MG63 (cell line): ENCODE measurements around the gene ATXN2. TPM values are rescaled to one million over a fixed set of nuclear protein-coding genes. Genes with fewer than 3 reads are reported as not detected.
"Not testable (repeated sequence)": the region's sequence is repeated elsewhere in the genome, so short reads cannot be mapped to it uniquely, and the experiment has no call there.

ENCODE experiments used
- DNase-seq: peaks from one replicate; pipeline ENCODE4 v3.0.0-alpha.2; 2020
- H3K27me3 ChIP-seq: fragments of 250-450 bp; sonication (Bioruptor Pico); 2 replicates; pipeline ENCODE4 v1.5.1; 2020; ENCODE audit warnings: mild to moderate bottlenecking, moderate library complexity
- H3K36me3 ChIP-seq: fragments of 250-450 bp; sonication (Bioruptor Pico); 2 replicates; pipeline ENCODE4 v1.5.1; 2020; ENCODE audit warnings: mild to moderate bottlenecking, moderate library complexity
- H3K4me3 ChIP-seq: fragments of 250-450 bp; sonication (Bioruptor Pico); 2 replicates; pipeline ENCODE4 v1.5.1; 2020; ENCODE audit warnings: mild to moderate bottlenecking, moderate library complexity
- H3K9me3 ChIP-seq: fragments of 250-450 bp; sonication (Bioruptor Pico); 2 replicates; pipeline ENCODE4 v1.5.1; 2020; ENCODE audit warnings: mild to moderate bottlenecking, moderate library complexity
- total RNA-seq: library from RNA; depleted of rRNA; stranded (reverse); fragments of >200 nt; shearing (Covaris generic); gene quantifications from 2 replicates; pipeline ENCODE4 v1.2.3, GENCODE V29; 2014; ENCODE audit warnings: low replicate concordance

The ATXN2 gene
- total RNA-seq, 1 experiment from 2014 or later = 6.9 TPM

GRCh38 chr12:111503116-111503515 is 96.0 kb downstream of the ATXN2 start:
- DNase-seq = no peak
- H3K4me3 ChIP-seq = no peak overlapping the region
- H3K36me3 ChIP-seq = peaks cover 45% of the 10 kb centered on the region
- H3K9me3 ChIP-seq = no peaks in the 10 kb centered on the region
- no peaks in the 10 kb centered on the region for H3K27me3 ChIP-seq

DNA sequence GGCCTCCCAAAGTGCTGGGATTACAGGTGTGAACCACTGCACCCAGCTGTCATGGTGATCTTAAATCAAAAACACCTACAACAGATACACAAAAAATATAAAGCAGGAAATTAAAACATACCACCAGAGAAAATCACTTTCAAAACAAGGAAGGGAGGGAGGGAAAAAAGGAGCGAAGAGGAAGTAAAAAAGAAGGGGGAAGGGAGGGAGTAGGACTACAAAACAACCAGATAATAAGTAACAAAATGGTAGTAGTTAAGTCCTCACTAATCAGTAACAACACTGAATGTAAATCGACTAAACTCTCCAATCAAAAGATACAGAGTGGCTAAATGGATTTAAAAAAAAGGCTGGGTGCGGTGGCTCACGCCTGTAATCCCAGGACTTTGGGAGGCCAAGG is 104.4 kb downstream of the ATXN2 start:
- Histone ChIP-seq H3K9me3 (no peaks in the 10 kb centered on the region), H3K4me3 (no peak overlapping the region), H3K36me3 (peaks cover 63% of the 10 kb centered on the region), H3K27me3 (no peaks in the 10 kb centered on the region)
- DNase-seq = no peak

- H3K27me3 ChIP-seq, H3K4me3 ChIP-seq, H3K9me3 ChIP-seq: not testable (repeated sequence)
- peaks cover 67% of the 10 kb centered on the region for H3K36me3 ChIP-seq
- DNase-seq = peak; percentile 88
Observed at GRCh38 chr12:111492979-111493378, 106.1 kb downstream of the ATXN2 start.

DNA sequence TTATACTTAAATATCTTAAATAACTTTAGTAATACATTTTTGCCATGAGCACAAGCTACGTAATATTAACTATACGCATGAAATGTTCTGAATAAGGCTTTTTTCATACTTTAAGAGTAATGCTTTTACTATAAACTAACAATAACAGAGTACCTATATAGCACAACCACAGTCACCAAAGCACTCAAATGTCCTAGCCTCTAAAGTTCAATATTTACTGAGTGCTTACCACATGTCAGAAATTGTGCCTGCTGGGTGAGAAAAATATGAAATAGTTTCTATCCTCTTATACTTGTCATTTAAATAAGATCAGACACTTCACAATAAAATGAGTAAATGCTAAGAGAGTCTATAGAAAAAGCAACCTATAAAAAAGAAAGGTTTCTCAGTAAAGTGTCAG is 110.3 kb downstream of the ATXN2 start:
- H3K27me3 ChIP-seq = no peaks in the 10 kb centered on the region
- no peaks in the 10 kb centered on the region for H3K9me3 ChIP-seq
- DNase-seq = no peak
- peaks cover 84% of the 10 kb centered on the region for H3K36me3 ChIP-seq
- no peak overlapping the region for H3K4me3 ChIP-seq

GRCh38 chr12:111488271-111488670 is 110.8 kb downstream of the ATXN2 start:
- Histone ChIP-seq H3K4me3 (no peak overlapping the region), H3K27me3 (no peaks in the 10 kb centered on the region), H3K36me3 (peaks cover 86% of the 10 kb centered on the region), H3K9me3 (no peaks in the 10 kb centered on the region)
- no peak for DNase-seq

DNA sequence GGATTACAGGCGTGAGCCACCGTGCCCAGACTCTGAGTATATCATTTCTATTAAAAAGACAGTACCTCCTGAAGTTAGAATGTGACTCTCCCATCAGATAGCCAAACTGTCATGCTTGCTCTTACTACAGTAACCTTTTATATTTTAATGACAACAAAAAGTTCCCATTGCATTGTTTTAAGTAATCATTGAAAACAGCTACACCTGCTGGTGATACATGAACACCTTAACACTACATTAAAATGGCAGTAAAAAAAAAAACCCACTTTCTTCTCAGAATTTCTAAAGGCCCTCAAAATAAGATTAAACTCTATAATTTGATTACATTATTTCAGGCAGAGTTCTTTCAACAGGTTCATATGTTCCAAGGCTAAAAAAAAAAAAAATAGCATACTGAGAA is 116.7 kb downstream of the ATXN2 start:
- DNase-seq = no peak
- H3K36me3 ChIP-seq = peaks cover 73% of the 10 kb centered on the region

DNA sequence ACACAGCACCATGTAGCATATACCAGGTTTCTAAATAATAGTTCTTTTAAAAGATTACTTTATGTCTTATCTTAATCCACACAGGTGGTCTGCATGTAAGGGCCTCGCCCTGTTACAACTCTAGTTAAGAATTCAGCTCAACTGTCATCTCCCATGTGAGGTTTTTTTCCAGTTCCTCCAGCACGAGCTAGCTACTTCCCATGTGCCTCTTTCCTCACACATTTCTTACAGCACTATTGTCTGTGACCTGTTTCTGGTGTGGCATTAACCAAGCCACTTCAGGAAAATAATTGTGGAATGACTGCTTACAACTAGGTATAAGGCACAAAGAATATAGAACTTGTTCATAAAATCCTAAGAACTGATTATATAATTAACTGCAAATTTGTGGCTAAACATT is 127.9 kb downstream of the ATXN2 start:
- Histone ChIP-seq H3K27me3 (no peaks in the 10 kb centered on the region), H3K9me3 (no peaks in the 10 kb centered on the region), H3K4me3 (no peak overlapping the region), H3K36me3 (peaks cover 55% of the 10 kb centered on the region)
- DNase-seq = no peak

More for the DNA sequence above, 116.7 kb downstream of the ATXN2 start:
- Histone ChIP-seq H3K27me3 (no peaks in the 10 kb centered on the region), H3K9me3 (no peaks in the 10 kb centered on the region), H3K4me3 (no peak overlapping the region)

- Histone ChIP-seq H3K36me3 (peaks cover 47% of the 10 kb centered on the region), H3K4me3 (no peak overlapping the region), H3K27me3 (no peaks in the 10 kb centered on the region), H3K9me3 (no peaks in the 10 kb centered on the region)
- no peak for DNase-seq
Observed at GRCh38 chr12:111469401-111469800, 129.7 kb downstream of the ATXN2 start.

DNA sequence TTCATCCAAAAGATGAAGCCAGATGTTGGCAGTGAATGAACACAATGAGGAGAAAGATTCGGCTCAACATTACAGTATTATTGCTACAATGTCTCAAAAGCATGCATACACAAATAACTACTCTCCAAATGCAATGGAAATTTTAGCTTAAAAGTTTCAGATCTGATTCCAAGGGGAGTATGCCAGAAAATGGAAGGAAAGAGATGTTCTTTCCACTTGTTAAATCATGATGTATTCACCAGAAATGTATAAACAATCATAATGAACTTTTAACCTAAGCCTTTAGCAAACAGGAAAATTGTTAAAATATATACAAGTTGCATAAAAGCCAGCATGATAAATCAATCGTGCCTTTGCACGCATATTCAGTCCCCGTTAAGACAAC is 131.3 kb downstream of the ATXN2 start:
- Histone ChIP-seq H3K36me3 (peaks cover 50% of the 10 kb centered on the region), H3K4me3 (no peak overlapping the region), H3K27me3 (no peaks in the 10 kb centered on the region), H3K9me3 (no peaks in the 10 kb centered on the region)
- no peak for DNase-seq

DNA sequence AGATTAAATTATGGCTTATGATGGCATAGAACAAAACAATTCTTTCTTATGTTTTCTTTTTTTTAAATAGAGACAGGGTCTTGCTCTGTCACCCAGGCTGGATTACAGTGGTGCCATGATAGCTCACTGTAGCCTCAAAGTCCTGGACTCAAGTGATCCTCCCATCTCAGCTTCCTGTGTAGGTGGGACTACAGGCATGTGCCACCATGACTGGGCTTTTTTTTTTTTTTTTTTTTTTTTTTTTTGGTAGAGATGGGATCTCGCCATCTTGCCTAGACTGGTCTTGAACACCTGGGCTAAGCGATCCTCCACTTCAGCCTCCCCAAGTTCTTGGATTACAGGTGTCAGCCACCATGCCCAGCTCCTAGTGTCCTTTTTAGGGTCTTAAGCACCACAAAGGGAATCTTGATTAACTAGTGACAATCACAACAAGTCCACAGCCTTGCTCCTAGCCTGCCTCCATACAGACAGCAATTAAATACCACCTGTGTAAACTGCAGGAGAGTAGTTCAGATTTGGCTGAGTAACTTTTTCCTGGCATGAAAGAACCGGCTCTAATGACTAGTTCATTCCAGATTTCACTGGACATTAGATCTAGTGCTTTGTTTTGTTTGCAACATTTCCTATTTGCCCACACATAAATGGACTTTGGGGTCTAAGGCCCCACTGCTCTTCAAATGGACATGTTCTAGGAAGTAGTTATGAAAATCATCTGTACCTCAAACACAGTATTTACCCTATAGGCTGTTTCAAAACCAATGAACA is 131.8 kb downstream of the ATXN2 start:
- Histone ChIP-seq H3K27me3 (no peaks in the 10 kb centered on the region), H3K9me3 (no peaks in the 10 kb centered on the region), H3K4me3 (no peak overlapping the region), H3K36me3 (peaks cover 44% of the 10 kb centered on the region)
- peak; percentile 20 for DNase-seq

DNA sequence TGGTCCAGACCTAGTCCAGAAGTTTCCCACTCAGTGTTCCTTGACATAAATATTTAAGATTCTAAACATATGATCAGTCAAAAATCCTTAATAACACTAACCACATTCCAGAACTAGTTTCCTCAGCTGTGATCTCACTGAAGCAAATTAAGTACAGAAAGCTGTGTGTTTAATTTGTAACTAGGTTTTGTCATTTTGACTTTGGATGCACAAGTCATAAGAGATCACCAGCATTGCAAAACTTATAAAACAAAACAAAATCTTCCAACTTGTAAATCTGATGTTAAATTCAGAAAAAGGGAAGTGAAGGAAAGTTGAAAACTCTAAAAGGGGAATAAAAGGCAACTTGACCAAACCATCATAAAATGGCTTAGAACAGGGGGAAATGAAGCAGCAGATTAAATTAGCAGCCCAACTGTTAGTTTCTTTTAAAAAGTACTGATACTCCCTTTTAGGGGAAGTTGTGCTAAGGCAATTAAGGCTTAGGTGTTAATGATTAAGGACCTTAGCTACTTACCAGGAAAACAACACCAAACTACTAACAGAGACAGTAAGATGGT is 136.8 kb downstream of the ATXN2 start:
- DNase-seq = no peak
- no peak overlapping the region for H3K4me3 ChIP-seq
- peaks cover 51% of the 10 kb centered on the region for H3K36me3 ChIP-seq
- no peaks in the 10 kb centered on the region for H3K27me3 ChIP-seq
- H3K9me3 ChIP-seq = no peaks in the 10 kb centered on the region

DNA sequence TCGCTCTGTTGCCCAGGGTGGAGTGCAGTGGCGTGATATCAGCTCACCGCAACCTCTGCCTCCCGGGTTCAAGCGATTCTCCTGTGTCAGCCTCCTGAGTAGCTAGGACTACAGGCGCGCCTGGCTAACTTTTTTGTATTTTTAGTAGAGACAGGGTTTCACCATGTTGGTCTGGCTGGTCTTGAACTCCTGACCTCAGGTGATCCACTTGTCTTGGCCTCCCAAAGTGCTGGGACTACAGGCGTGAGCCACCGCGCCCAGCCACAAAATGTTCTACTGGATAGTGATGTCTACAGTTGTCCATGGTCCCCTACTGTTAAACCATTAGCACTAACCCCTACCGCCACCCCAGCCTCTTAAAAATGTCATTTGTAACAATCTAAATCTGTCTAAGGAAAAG is 139.0 kb downstream of the ATXN2 start:
- DNase-seq, H3K27me3 ChIP-seq, H3K4me3 ChIP-seq, H3K9me3 ChIP-seq: not testable (repeated sequence)
- peaks cover 68% of the 10 kb centered on the region for H3K36me3 ChIP-seq

DNA sequence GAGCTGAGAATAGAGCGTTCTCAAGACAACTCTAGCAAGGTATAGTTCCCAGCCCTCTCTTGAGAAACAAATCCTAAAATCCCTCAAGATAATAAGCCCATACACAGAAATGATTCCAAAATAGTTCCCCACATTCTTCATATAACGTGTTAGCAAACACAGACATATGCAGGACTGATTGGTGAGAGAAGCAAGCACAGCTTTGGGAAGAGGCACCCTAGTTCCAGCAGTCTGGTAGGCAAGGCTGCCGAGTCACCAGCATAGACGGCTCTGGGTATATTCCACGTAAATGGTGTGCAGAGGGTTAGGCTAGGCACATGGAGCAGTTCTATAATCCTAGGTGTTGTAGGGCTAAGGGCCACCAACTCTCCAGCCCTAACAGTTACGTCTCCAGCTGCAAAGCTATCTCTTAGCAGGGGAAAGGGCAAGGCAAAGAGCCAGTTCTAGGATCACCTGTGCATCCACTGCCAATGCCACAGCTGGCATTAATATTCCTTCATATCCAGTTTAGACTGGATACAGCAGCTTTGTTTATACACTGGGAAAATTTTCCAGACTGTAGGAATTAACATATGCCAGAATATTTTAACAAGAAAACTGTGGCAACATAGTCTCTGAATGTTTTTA is 140.5 kb downstream of the ATXN2 start:
- Histone ChIP-seq H3K4me3 (no peak overlapping the region), H3K36me3 (peaks cover 69% of the 10 kb centered on the region), H3K27me3 (no peaks in the 10 kb centered on the region), H3K9me3 (no peaks in the 10 kb centered on the region)
- no peak for DNase-seq

- H3K4me3 ChIP-seq = no peak overlapping the region
- no peaks in the 10 kb centered on the region for H3K9me3 ChIP-seq
- no peak for DNase-seq
- H3K36me3 ChIP-seq = peaks cover 69% of the 10 kb centered on the region
- H3K27me3 ChIP-seq = no peaks in the 10 kb centered on the region
Observed at GRCh38 chr12:111457577-111457976, 141.5 kb downstream of the ATXN2 start.

DNA sequence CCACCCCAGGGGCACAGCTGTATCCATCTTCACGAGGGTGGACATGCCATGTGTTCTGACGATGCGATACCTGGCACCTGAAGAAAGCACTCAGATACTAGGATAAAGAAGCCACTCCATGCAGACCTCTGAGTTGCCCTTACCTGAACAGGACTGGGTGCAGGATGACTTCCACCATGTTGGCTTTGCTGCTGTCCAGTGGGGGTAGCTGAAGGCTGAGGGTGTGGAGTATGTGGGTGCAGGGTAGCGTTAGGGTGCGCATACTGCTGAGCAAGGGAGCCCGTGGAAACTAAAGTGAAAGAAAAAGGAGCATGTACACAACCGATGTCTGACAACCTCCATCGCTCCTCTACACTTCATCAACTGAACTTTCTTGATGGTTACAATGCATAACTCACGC is 142.0 kb downstream of the ATXN2 start:
- Histone ChIP-seq H3K9me3 (no peaks in the 10 kb centered on the region), H3K27me3 (no peaks in the 10 kb centered on the region), H3K4me3 (no peak overlapping the region), H3K36me3 (peaks cover 72% of the 10 kb centered on the region)
- DNase-seq = no peak

DNA sequence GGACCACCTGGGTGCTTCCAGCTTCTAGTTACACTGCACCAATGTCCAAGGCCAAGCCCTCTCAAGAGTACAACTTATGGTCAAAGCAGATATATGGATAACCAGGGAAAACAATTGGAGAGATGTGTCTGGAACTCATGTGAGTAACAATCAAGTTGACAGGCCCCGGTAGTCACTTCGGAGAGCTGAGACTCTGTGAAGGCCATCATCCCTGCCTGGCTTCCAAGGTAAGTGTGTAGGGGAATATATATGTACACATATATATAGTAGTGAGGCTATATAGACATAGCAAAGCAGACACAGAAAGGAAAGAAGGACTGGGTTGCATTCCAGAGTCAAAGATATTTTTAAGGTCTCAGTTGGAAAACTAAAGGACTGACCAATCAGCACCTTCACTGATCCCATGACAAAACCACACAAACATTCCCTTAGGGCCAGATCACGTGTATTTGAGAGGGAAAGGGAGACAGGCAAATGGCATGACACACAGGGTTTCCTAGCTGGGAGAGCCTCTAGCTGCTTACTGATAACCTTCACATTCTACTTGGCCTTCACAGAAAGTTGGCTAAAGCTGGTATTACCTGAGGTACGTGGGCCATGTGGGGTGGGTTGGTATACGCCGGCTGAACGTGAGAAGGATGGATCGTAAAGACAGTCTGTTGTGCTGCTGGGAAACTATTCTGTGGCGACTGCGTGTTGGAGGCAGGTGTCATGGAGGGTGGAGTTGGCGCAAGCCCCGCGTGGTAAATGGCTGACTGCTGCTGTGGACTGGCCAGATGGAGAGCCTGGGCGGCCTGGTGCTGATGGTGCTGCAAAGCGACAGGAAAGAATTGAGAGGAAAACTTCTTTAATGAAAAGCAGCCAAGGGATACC is 143.4 kb downstream of the ATXN2 start:
- Histone ChIP-seq H3K4me3 (no peak overlapping the region), H3K36me3 (peaks cover 78% of the 10 kb centered on the region), H3K9me3 (no peaks in the 10 kb centered on the region), H3K27me3 (no peaks in the 10 kb centered on the region)
- DNase-seq = no peak
